ENCODE data around the gene SELPLG.
A peak's percentile ranks its signal among the peaks of the same experiment; 100 is the strongest.
"Not testable (repeated sequence)": the region's sequence is repeated elsewhere in the genome, so short reads cannot be mapped to it uniquely, and the experiment has no call there.

The SELPLG gene

GRCh38 chr12:108633534-108634248, at the start of gene SELPLG:
SELPLG (minus strand) TSS chr12:108633894; CDS start chr12:108624307, 9,587 bp downstream.
- DNase-seq: no peak

GRCh38 chr12:108681317-108681716, 47.6 kb upstream of the SELPLG start:
- DNase-seq: no peak

GRCh38 chr12:108679106-108679681, 45.5 kb upstream of the SELPLG start:
- no peak for DNase-seq

GRCh38 chr12:108678104-108678730, 44.5 kb upstream of the SELPLG start:
- DNase-seq: no peak

- DNase-seq: no peak
Measured at GRCh38 chr12:108677381-108677780, 43.7 kb upstream of the SELPLG start.

DNA sequence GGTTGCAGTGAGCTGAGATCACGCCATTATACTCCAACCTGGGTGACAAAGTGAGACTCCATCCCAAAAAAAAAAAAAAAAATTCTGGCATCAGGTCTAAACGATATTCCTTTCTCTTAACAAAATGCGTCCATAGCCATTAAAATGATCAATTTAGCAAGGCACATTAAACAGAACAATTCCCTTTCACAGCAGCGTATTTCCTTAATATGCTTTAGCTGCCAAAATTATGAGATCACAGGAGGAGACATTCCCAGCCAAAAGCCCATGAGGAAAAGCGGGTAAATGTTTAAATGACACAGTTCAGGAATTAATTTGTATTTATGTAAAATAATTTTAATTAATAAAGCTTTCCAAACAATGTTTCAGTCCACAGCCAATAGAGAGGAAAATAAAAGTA, 43.0 kb upstream of the SELPLG start:
- DNase-seq: no peak

- no peak for DNase-seq
Measured at GRCh38 chr12:108675792-108676191, 42.1 kb upstream of the SELPLG start.

- DNase-seq: no peak
Measured at GRCh38 chr12:108672054-108672453, 38.4 kb upstream of the SELPLG start.

- DNase-seq: no peak
Measured at GRCh38 chr12:108671110-108671509, 37.4 kb upstream of the SELPLG start.

- DNase-seq: no peak
Measured at GRCh38 chr12:108670066-108670631, 36.5 kb upstream of the SELPLG start.

GRCh38 chr12:108668542-108668941, 34.8 kb upstream of the SELPLG start:
- no peak for DNase-seq

DNA sequence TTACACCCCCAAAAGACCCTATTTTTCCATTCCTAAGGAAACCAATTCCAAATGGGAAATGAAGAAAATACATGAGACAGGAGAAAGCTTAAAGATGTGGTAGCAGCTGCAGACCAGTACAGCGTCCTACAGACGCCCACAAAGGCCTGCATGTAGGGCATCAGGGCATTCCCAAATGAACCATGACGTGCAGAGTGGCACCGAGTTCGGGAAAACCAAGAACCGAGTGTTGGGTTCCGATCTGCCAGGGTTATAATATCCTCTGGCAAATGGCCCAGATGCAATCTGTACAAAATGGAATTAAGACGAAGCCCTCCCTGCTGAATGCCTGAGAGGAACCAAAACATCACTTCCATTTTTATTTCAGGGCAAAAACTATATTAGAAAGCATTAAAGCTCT, 34.4 kb upstream of the SELPLG start:
- no peak for DNase-seq

DNA sequence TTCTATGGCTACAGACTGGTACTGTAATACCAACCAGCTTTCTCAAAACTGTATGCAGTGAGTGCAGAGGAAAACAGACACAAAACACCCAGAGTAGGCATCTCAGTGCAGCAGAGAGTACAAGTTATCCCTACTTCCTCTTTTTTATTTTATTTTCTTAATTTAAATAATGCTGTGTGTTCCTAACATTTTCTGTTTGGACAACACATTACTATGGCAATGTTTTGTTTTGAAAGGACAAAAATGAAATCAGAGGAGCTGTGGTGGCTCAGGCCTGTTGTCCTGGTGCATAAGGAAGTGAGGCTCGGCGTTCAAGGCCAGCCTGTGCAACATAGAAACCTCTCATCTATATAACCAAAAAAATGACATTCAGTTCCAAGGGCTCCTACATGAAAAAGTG, 33.7 kb upstream of the SELPLG start:
- no peak for DNase-seq

DNA sequence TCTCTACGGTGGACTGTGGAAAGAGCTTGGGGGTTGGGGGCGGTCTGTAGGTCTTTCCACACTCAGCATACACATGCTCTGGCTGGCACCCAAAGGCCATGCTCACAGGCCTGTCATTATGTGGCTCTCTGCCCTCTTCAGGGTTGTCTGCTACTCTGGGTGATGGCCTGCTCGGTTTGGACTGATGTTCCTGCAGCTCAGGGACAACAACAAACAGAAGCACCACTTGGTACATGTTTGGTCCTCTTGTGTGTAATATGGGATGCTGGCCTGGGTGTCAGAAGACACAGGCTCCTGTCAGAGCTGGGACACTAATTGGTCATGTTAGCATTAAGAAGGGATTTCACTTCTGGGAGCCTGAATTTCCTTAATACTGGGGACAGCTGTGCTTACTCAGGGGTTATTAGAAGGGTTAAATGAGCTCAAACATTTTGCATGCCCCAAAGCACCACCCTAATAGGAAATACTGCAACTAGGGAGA, 32.7 kb upstream of the SELPLG start:
- no peak for DNase-seq

GRCh38 chr12:108665608-108666202, 32.0 kb upstream of the SELPLG start:
- no peak for DNase-seq

DNA sequence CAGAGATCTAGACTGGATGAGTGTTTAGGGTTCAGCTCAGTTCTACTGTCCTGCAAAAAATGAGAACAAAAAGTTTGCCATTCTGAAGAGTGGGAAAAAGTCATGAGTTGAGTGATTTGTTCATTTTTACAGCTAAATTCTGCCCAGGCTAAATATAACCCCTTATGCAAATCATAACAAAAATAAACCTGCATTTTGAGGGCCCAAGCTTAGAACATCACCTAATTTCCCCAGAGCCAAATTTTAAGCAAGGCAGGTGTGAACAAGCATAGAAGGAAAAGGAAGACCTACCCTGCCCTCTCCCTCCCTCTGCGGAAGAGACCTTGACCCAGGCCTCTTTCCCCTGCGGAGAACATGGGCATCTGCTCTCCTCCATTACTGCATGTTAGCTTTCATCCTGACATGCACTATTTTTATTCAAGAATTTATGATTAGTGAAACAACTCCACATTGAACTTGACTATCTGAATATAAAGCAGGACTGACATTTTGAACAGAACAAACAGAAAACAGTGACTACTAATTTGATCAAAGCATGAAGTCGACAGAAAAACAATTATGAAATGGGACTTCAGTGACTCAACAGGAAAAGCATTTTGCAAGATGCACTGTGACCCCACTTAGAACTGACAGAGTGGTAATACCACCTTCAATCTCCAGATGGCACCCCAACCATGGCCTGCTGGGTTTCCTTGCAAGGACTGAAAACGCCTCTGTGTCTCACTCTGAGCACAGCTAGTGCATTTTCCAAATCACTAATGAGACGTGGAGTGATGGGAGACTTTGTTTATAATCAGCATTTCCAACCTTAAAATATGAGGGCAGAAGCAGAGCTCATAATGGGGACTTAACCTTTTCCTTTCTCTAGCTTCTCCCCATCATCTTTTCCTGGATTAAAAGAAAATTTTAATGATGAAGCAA, 30.9 kb upstream of the SELPLG start:
- peak; percentile 66 for DNase-seq

GRCh38 chr12:108663324-108664015, 29.8 kb upstream of the SELPLG start:
- no peak for DNase-seq

DNA sequence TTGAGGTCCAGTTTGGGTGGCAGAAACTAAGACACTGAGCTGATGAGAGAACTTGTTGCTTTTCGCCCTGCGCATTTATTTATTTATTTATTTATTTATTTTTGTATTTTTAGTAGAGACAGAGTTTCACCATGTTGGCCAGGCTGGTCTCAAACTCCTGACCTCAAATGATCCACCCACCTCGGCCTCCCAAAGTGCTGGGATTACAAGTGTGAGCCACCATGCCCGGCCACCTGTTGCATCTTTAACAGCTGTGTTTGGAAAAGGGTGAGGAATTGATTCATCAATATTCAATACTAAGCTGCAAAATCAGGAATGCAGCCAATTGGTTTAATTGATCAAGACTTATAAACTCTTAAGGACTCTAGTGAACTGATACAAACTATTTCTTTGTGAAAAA, 24.4 kb upstream of the SELPLG start:
- not testable (repeated sequence) for DNase-seq

GRCh38 chr12:108657130-108657745, 23.5 kb upstream of the SELPLG start:
- DNase-seq: no peak

- not testable (repeated sequence) for DNase-seq
Measured at GRCh38 chr12:108656247-108656646, 22.6 kb upstream of the SELPLG start.

- DNase-seq: not testable (repeated sequence)
Measured at GRCh38 chr12:108655812-108656175, 22.1 kb upstream of the SELPLG start.

Data from COR-L47 (cell line).